Measurements from ENCODE around the gene MAPK8. TPM values are rescaled to one million over a fixed set of nuclear protein-coding genes. Genes with fewer than 3 reads are reported as not detected.
A peak's percentile ranks its signal among the peaks of the same experiment; 100 is the strongest.

MAPK8 gene
- total and polyA plus RNA-seq, 9 of the 15 experiments (the other 6 are each of a cell fraction or from before 2014, with no cell fraction given) = 6.4 to 159 (median 71.0) TPM

DNA sequence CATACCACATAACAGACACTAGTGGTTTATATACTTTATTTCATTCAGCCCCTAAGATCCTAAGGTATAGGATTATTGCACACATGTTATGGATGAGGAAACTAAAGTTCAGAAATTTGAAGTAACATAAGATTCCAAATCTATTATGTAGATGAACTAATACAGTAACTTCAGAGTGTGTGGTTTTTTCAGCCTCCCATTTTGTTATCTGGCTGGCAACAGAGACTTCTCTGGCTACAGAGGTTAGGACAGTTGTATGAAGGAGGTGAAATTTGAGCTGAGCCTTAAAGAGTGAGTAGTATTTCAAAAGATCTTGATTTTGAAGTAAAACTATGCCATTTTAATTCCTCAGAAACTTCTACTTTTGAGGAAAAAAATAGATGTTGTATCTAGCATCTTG, 125.4 kb downstream of the MAPK8 start:
- H3K9me1 ChIP-seq (ENCODE audit: control insufficient read depth, insufficient read depth, low read length) = no peaks in the 10 kb centered on the region
- ChIA-PET POLR2A (interaction anchor here (1.1 to 1.9 kb wide), 6 partner anchors 8 to 20 kb away, joined by 3 to 7 read pairs (median 5); no protein-coding TSS in a partner anchor), CTCF (ENCODE audit: low intra/inter-chr PET ratio) (no interaction called here)
- intact Hi-C loops (cut with micrococcal nuclease) = loop anchor here (5.0 kb wide), 1 partner anchor 40 kb away; no protein-coding TSS in a partner anchor
- no peaks in the 10 kb centered on the region for H3K27me3 ChIP-seq (ENCODE audit: control insufficient read depth in 2 of 2, insufficient read depth in 2 of 2, low read length in 2 of 2)
- peaks cover 44% of the 10 kb centered on the region for H3K36me3 ChIP-seq (ENCODE audit: control insufficient read depth, insufficient read depth, low read length)
- peak overlapping the region; percentile 45; the same call in 2 of the 3 replicates for H3K27ac ChIP-seq (ENCODE audit: extremely low read depth, low read depth, low read length)
- in situ Hi-C loops (cut with MboI) = no loop called here
- BruUV-seq (replicated peaks) = no TSS peak
- no peaks in the 10 kb centered on the region for H3K9me3 ChIP-seq (replicated peaks; ENCODE audit: control insufficient read depth, insufficient read depth, low read depth, low read length)
- FAIRE-seq (peak; percentile 82), DNase-seq (ENCODE audit: extremely low read depth in 1 of 4, low spot score in 3 of 4) (peak in 2 of 4 experiments; percentile 72 to 85), ATAC-seq (peak; percentile 93)
- H3K4me2 ChIP-seq (ENCODE audit: insufficient read depth, low read length) = no peak overlapping the region; the same call in 1 of the 2 replicates
- peak overlapping the region in 1 of 2 experiments; percentile 43; a peak in 2 of 4 replicates for H3K9ac ChIP-seq (ENCODE audit: insufficient read depth in 1 of 2, low read depth in 2 of 2, low read length in 2 of 2)
- H3K79me2 ChIP-seq (ENCODE audit: control insufficient read depth, insufficient read depth, low read length) = peaks cover 12% of the 10 kb centered on the region; the same call in 1 of the 3 replicates
- H2AFZ ChIP-seq (ENCODE audit: low read depth, low read length) = peak overlapping the region; percentile 17; the same call in 1 of the 2 replicates
- H4K20me1 ChIP-seq (replicated peaks; ENCODE audit: control insufficient read depth, insufficient read depth, low read length) = no peaks in the 10 kb centered on the region
- no peak overlapping the region for H3K4me3 ChIP-seq
- peaks cover 0 to 25% of the 10 kb centered on the region in 2 experiments; a peak in 4 of 5 replicates for H3K4me1 ChIP-seq (replicated peaks in 1 of 2; ENCODE audit: control insufficient read depth in 2 of 2, insufficient read depth in 2 of 2, low read length in 2 of 2)
- TF ChIP-seq JUND (IDR thresholded peaks at IDR 0.05; ENCODE audit: borderline replicate concordance, low read depth, low read length) = peak; percentile 33; the same call in 1 of the 2 replicates
- peak; percentile 54; the same call in 1 of the 3 replicates for TF ChIP-seq JUND (tag; IDR thresholded peaks at IDR 0.05; ENCODE audit: borderline replicate concordance, low read depth, low read length)
- TF ChIP-seq, protein P1, sequence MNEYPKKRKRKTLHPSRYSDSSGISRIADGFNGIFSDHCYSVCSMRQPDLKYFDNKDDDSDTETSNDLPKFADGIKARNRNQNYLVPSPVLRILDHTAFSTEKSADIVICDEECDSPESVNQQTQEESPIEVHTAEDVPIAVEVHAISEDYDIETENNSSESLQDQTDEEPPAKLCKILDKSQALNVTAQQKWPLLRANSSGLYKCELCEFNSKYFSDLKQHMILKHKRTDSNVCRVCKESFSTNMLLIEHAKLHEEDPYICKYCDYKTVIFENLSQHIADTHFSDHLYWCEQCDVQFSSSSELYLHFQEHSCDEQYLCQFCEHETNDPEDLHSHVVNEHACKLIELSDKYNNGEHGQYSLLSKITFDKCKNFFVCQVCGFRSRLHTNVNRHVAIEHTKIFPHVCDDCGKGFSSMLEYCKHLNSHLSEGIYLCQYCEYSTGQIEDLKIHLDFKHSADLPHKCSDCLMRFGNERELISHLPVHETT (CRISPR knock-in tag; conservative IDR thresholded peaks at IDR 0.05 in 1 of 2, IDR thresholded peaks at IDR 0.05 in 1 of 2) = peak in 1 of 2 experiments; percentile 48; a peak in 1 of 4 replicates
- TF ChIP-seq ARNT (IDR thresholded peaks at IDR 0.05) = peak in 1 of 2 experiments; percentile 80; a peak in 1 of 4 replicates
- TF ChIP-seq MEIS2 (IDR thresholded peaks at IDR 0.05; ENCODE audit: partially characterized antibody) = peak; percentile 38
- 0 out of 2 replicates have a peak, but pooled peaks have one; percentile 34 for TF ChIP-seq MYBL2 (IDR thresholded peaks at IDR 0.05; ENCODE audit: low read depth)
- TF ChIP-seq MYBL2 (CRISPR knock-in tag; IDR thresholded peaks at IDR 0.05; ENCODE audit: borderline replicate concordance) = no peak
- TF ChIP-seq TFAM (CRISPR knock-in tag; conservative IDR thresholded peaks at IDR 0.05) = no peak
- TF ChIP-seq POLR3G (IDR thresholded peaks at IDR 0.05; ENCODE audit: extremely low read depth, insufficient read length, insufficient replicate concordance) = no peak
- peak; percentile 85 for TF ChIP-seq TEAD4 (IDR thresholded peaks at IDR 0.05; ENCODE audit: low read length)
- TF ChIP-seq TEAD4 (CRISPR knock-in tag; IDR thresholded peaks at IDR 0.05; ENCODE audit: borderline replicate concordance) = no peak
- TF ChIP-seq ZNF431 (CRISPR knock-in tag; IDR thresholded peaks at IDR 0.05) = no peak
- no peak for TF ChIP-seq NR2C2 (CRISPR knock-in tag; IDR thresholded peaks at IDR 0.05)
- TF ChIP-seq NR2C2 (tag; IDR thresholded peaks at IDR 0.05) = 0 out of 2 replicates have a peak, but pooled peaks have one; percentile 12
- TF ChIP-seq POLR2AphosphoS5 (IDR thresholded peaks at IDR 0.05; ENCODE audit: control insufficient read depth, insufficient read depth, low read depth, low read length) = peak; percentile 46; the same call in 1 of the 2 replicates
- TF ChIP-seq ESRRA (IDR thresholded peaks at IDR 0.05; ENCODE audit: borderline replicate concordance, low read depth) = peak; percentile 22; the same call in 1 of the 2 replicates
- peak; percentile 64 for TF ChIP-seq TAL1 (IDR thresholded peaks at IDR 0.05)
- TF ChIP-seq, protein P2, sequence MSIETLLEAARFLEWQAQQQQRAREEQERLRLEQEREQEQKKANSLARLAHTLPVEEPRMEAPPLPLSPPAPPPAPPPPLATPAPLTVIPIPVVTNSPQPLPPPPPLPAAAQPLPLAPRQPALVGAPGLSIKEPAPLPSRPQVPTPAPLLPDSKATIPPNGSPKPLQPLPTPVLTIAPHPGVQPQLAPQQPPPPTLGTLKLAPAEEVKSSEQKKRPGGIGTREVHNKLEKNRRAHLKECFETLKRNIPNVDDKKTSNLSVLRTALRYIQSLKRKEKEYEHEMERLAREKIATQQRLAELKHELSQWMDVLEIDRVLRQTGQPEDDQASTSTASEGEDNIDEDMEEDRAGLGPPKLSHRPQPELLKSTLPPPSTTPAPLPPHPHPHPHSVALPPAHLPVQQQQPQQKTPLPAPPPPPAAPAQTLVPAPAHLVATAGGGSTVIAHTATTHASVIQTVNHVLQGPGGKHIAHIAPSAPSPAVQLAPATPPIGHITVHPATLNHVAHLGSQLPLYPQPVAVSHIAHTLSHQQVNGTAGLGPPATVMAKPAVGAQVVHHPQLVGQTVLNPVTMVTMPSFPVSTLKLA (conservative IDR thresholded peaks at IDR 0.05) = 0 out of 4 replicates have a peak, but pooled peaks of 1 of the 2 experiments have one; percentile 13

All from K562 (cell line).